Measurements from ENCODE around the gene MAPRE2. TPM values are rescaled to one million over a fixed set of nuclear protein-coding genes. Genes with fewer than 3 reads are reported as not detected.
"Not testable (repeated sequence)": the region's sequence is repeated elsewhere in the genome, so short reads cannot be mapped to it uniquely, and the experiment has no call there.

The MAPRE2 gene
- total RNA-seq, 2 donors from 2014 or later, result 25.5 to 32.2 TPM

- no peak overlapping the region for H3K27ac ChIP-seq
- no peaks in the 10 kb centered on the region for H3K4me1 ChIP-seq
- H3K9me3 ChIP-seq, result no peaks in the 10 kb centered on the region
- H3K9ac ChIP-seq (ENCODE audit: low read depth in 2 of 2, low read length in 2 of 2), result no peak overlapping the region
- H3K36me3 ChIP-seq, result no peaks in the 10 kb centered on the region
- no peaks in the 10 kb centered on the region for H3K27me3 ChIP-seq
- intact Hi-C loops (cut with DNase I), result no loop called here
- no peak overlapping the region for H3K4me3 ChIP-seq
- TF ChIP-seq CTCF (IDR thresholded peaks at IDR 0.05), result no peak
- no peak for DNase-seq
Observed at GRCh38 chr18:35107216-35107615, 66.0 kb downstream of the MAPRE2 start.

DNA sequence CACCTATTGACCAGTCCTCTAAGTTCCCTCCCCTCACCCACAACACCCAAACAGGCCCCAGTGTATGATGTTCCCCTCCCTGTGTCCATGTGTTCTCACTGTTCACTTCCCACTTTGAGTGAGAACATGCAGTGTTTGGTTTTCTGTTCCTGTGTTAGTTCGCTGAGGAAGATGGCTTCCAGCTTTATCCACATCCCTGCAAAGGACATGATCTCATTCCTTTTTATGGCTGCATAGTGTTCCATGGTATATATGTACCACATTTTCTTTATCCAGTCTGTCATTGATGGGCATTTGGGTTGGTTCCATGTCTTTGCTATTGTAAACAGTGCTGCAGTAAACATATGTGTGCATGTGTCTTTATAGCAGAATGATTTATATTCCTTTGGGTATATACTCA is 66.9 kb downstream of the MAPRE2 start:
- H3K4me3 ChIP-seq; H3K27ac ChIP-seq; H3K9me3 ChIP-seq; H3K4me1 ChIP-seq; H3K27me3 ChIP-seq; H3K9ac ChIP-seq (ENCODE audit: low read depth in 2 of 2, low read length in 2 of 2); intact Hi-C loops (cut with DNase I); H3K36me3 ChIP-seq; DNase-seq: not testable (repeated sequence)

DNA sequence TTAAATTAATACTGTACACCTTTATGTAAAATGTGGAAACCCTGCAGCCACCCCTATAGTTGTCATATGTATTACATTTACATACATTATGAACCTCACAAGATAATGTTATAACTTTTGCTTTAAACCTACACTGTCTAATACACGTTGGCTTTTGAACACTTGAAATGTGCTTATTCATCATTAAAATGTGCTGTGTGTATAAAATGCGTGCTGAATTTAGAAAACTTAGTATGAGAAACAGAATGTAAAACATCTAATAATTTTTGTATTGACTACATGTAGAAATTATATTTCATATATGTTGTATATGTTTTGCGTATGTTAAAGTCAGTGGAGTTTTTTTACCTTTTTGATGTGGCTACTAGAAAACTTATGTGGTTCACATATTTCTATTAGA is 68.8 kb downstream of the MAPRE2 start:
- no peak for DNase-seq
- no peaks in the 10 kb centered on the region for H3K4me1 ChIP-seq
- no peak overlapping the region for H3K4me3 ChIP-seq

GRCh38 chr18:35110554-35111485 is 69.6 kb downstream of the MAPRE2 start:
- intact Hi-C loops (cut with DNase I), result no loop called here
- DNase-seq, result no peak
- Histone ChIP-seq H3K36me3 (no peaks in the 10 kb centered on the region), H3K27ac (no peak overlapping the region), H3K9me3 (no peaks in the 10 kb centered on the region), H3K9ac (ENCODE audit: low read depth in 2 of 2, low read length in 2 of 2) (no peak overlapping the region), H3K4me3 (no peak overlapping the region), H3K27me3 (no peaks in the 10 kb centered on the region), H3K4me1 (no peaks in the 10 kb centered on the region)
- TF ChIP-seq CTCF (IDR thresholded peaks at IDR 0.05), result no peak

More for the DNA sequence above, 68.8 kb downstream of the MAPRE2 start:
- H3K27ac ChIP-seq, result no peak overlapping the region
- H3K36me3 ChIP-seq, result no peaks in the 10 kb centered on the region
- no peak overlapping the region for H3K9ac ChIP-seq (ENCODE audit: low read depth in 2 of 2, low read length in 2 of 2)
- intact Hi-C loops (cut with DNase I), result no loop called here
- TF ChIP-seq CTCF (IDR thresholded peaks at IDR 0.05), result no peak
- no peaks in the 10 kb centered on the region for H3K9me3 ChIP-seq
- no peaks in the 10 kb centered on the region for H3K27me3 ChIP-seq

DNA sequence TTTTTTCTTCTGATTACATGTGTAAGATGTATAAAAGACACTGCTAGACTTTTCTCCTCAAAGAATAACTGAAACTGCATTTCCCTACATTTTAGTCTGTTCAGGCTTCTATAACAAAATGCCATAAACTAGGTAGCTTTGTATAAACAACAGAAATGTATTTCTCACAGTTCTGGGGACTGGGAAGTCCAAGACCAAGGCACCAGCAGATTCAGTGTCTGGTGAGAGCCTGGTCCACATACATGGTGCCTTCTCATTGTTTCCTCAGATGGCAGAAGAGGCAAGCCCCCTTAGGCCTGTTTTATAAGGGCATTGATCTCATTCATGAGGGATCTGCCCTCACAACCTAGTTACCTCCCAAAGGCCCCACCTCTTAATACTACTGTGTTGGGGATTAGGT is 71.5 kb downstream of the MAPRE2 start:
- no peak for DNase-seq
- no peak overlapping the region for H3K4me3 ChIP-seq
- H3K27me3 ChIP-seq, result no peaks in the 10 kb centered on the region
- H3K27ac ChIP-seq, result no peak overlapping the region
- intact Hi-C loops (cut with DNase I), result no loop called here
- no peaks in the 10 kb centered on the region for H3K36me3 ChIP-seq
- no peaks in the 10 kb centered on the region for H3K9me3 ChIP-seq
- H3K4me1 ChIP-seq, result no peaks in the 10 kb centered on the region
- no peak for TF ChIP-seq CTCF (IDR thresholded peaks at IDR 0.05)
- no peak overlapping the region for H3K9ac ChIP-seq (ENCODE audit: low read depth in 2 of 2, low read length in 2 of 2)

GRCh38 chr18:35114305-35114704 is 73.1 kb downstream of the MAPRE2 start:
- no peak overlapping the region for H3K9ac ChIP-seq (ENCODE audit: low read depth in 2 of 2, low read length in 2 of 2)
- no peak overlapping the region for H3K4me3 ChIP-seq
- no peaks in the 10 kb centered on the region for H3K9me3 ChIP-seq
- no peak for TF ChIP-seq CTCF (IDR thresholded peaks at IDR 0.05)
- no peaks in the 10 kb centered on the region for H3K36me3 ChIP-seq
- intact Hi-C loops (cut with DNase I), result no loop called here
- H3K4me1 ChIP-seq, result no peaks in the 10 kb centered on the region
- no peaks in the 10 kb centered on the region for H3K27me3 ChIP-seq
- no peak overlapping the region for H3K27ac ChIP-seq
- DNase-seq, result no peak
